Measurements from ENCODE around the gene NFIC.

GRCh38 chr19:3492919-3493318 lies 126.5 kb downstream of the NFIC start:
- TF ChIP-seq, protein P1, sequence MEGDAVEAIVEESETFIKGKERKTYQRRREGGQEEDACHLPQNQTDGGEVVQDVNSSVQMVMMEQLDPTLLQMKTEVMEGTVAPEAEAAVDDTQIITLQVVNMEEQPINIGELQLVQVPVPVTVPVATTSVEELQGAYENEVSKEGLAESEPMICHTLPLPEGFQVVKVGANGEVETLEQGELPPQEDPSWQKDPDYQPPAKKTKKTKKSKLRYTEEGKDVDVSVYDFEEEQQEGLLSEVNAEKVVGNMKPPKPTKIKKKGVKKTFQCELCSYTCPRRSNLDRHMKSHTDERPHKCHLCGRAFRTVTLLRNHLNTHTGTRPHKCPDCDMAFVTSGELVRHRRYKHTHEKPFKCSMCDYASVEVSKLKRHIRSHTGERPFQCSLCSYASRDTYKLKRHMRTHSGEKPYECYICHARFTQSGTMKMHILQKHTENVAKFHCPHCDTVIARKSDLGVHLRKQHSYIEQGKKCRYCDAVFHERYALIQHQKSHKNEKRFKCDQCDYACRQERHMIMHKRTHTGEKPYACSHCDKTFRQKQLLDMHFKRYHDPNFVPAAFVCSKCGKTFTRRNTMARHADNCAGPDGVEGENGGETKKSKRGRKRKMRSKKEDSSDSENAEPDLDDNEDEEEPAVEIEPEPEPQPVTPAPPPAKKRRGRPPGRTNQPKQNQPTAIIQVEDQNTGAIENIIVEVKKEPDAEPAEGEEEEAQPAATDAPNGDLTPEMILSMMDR (IDR thresholded peaks at IDR 0.05), result no peak
- TF ChIP-seq POLR2A (IDR thresholded peaks at IDR 0.05), result no peak
